ENCODE measurements around the gene PPP4R2. TPM values are rescaled to one million over a fixed set of nuclear protein-coding genes. Genes with fewer than 3 reads are reported as not detected.

Gene PPP4R2
- total and polyA plus RNA-seq, 2 experiments from 2014 or later = 51.0 to 91.4 TPM

GRCh38 chr3:73086071-73086494, 89.5 kb downstream of the PPP4R2 start:
- Histone ChIP-seq H3K79me2 (no peaks in the 10 kb centered on the region), H3K9me3 (ENCODE audit: low read depth) (no peaks in the 10 kb centered on the region), H4K20me1 (ENCODE audit: insufficient read depth, poor library complexity, severe bottlenecking) (no peaks in the 10 kb centered on the region), H3K27me3 (no peaks in the 10 kb centered on the region), H2AFZ (no peak overlapping the region), H3K4me3 (no peak overlapping the region), H3K4me2 (no peak overlapping the region), H3K27ac (no peak overlapping the region), H3K9me2 (replicated peaks; ENCODE audit: insufficient read depth) (no peaks in the 10 kb centered on the region), H3K4me1 (ENCODE audit: insufficient read depth) (no peaks in the 10 kb centered on the region), H3K36me3 (replicated peaks; ENCODE audit: insufficient read depth, low read depth) (no peaks in the 10 kb centered on the region)
- 23% methylated on average over 8 of the region's 8 CpGs for WGBS (ENCODE audit: low lambda C conversion rate, missing lambda C conversion rate)
- TF ChIP-seq CTCF (IDR thresholded peaks at IDR 0.05; ENCODE audit: poor library complexity) (peak; percentile 87), EZH2phosphoT487 (IDR thresholded peaks at IDR 0.05; ENCODE audit: low read depth, severe bottlenecking, unreplicated experiment) (no peak), EZH2 (IDR thresholded peaks at IDR 0.05; ENCODE audit: borderline replicate concordance) (no peak)
- peak; percentile 60 for DNase-seq (ENCODE audit: low spot score)

GRCh38 chr3:73094129-73094528, 97.5 kb downstream of the PPP4R2 start:
- TF ChIP-seq EZH2 (IDR thresholded peaks at IDR 0.05; ENCODE audit: borderline replicate concordance) (no peak), EZH2phosphoT487 (IDR thresholded peaks at IDR 0.05; ENCODE audit: low read depth, severe bottlenecking, unreplicated experiment) (no peak), CTCF (IDR thresholded peaks at IDR 0.05; ENCODE audit: poor library complexity) (no peak)
- Histone ChIP-seq H3K4me2 (no peak overlapping the region), H2AFZ (no peak overlapping the region), H3K27ac (no peak overlapping the region), H4K20me1 (ENCODE audit: insufficient read depth, poor library complexity, severe bottlenecking) (no peaks in the 10 kb centered on the region), H3K27me3 (no peaks in the 10 kb centered on the region), H3K79me2 (no peaks in the 10 kb centered on the region), H3K4me1 (ENCODE audit: insufficient read depth) (no peaks in the 10 kb centered on the region), H3K36me3 (replicated peaks; ENCODE audit: insufficient read depth, low read depth) (no peaks in the 10 kb centered on the region), H3K9me2 (replicated peaks; ENCODE audit: insufficient read depth) (no peaks in the 10 kb centered on the region), H3K4me3 (no peak overlapping the region), H3K9me3 (ENCODE audit: low read depth) (no peaks in the 10 kb centered on the region)
- no peak for DNase-seq (ENCODE audit: low spot score)
- WGBS (ENCODE audit: low lambda C conversion rate, missing lambda C conversion rate) = 88% methylated on average over 6 of the region's 6 CpGs

GRCh38 chr3:73094951-73095350, 98.3 kb downstream of the PPP4R2 start:
- TF ChIP-seq CTCF (IDR thresholded peaks at IDR 0.05; ENCODE audit: poor library complexity) (no peak), EZH2 (IDR thresholded peaks at IDR 0.05; ENCODE audit: borderline replicate concordance) (no peak), EZH2phosphoT487 (IDR thresholded peaks at IDR 0.05; ENCODE audit: low read depth, severe bottlenecking, unreplicated experiment) (no peak)
- peak overlapping the region; percentile 49 for H3K4me2 ChIP-seq
- no peaks in the 10 kb centered on the region for H3K79me2 ChIP-seq
- no peaks in the 10 kb centered on the region for H3K4me1 ChIP-seq (ENCODE audit: insufficient read depth)
- peak; percentile 23 for DNase-seq (ENCODE audit: low spot score)
- WGBS (ENCODE audit: low lambda C conversion rate, missing lambda C conversion rate) = 47% methylated on average over 12 of the region's 12 CpGs
- H3K36me3 ChIP-seq (replicated peaks; ENCODE audit: insufficient read depth, low read depth) = no peaks in the 10 kb centered on the region
- H3K9me2 ChIP-seq (replicated peaks; ENCODE audit: insufficient read depth) = no peaks in the 10 kb centered on the region
- H3K9me3 ChIP-seq (ENCODE audit: low read depth) = no peaks in the 10 kb centered on the region
- no peak overlapping the region for H3K27ac ChIP-seq
- H2AFZ ChIP-seq = no peak overlapping the region
- no peak overlapping the region for H3K4me3 ChIP-seq
- H4K20me1 ChIP-seq (ENCODE audit: insufficient read depth, poor library complexity, severe bottlenecking) = no peaks in the 10 kb centered on the region
- no peaks in the 10 kb centered on the region for H3K27me3 ChIP-seq

GRCh38 chr3:73096169-73096568, 99.6 kb downstream of the PPP4R2 start:
- no peaks in the 10 kb centered on the region for H3K4me1 ChIP-seq (ENCODE audit: insufficient read depth)
- no peaks in the 10 kb centered on the region for H4K20me1 ChIP-seq (ENCODE audit: insufficient read depth, poor library complexity, severe bottlenecking)
- no peak for TF ChIP-seq EZH2phosphoT487 (IDR thresholded peaks at IDR 0.05; ENCODE audit: low read depth, severe bottlenecking, unreplicated experiment)
- TF ChIP-seq CTCF (IDR thresholded peaks at IDR 0.05; ENCODE audit: poor library complexity) = no peak
- TF ChIP-seq EZH2 (IDR thresholded peaks at IDR 0.05; ENCODE audit: borderline replicate concordance) = no peak
- H3K9me3 ChIP-seq (ENCODE audit: low read depth) = no peaks in the 10 kb centered on the region
- no peaks in the 10 kb centered on the region for H3K79me2 ChIP-seq
- no peaks in the 10 kb centered on the region for H3K36me3 ChIP-seq (replicated peaks; ENCODE audit: insufficient read depth, low read depth)
- no peak overlapping the region for H3K4me3 ChIP-seq
- H3K27me3 ChIP-seq = no peaks in the 10 kb centered on the region
- no peak overlapping the region for H3K4me2 ChIP-seq
- no peak overlapping the region for H2AFZ ChIP-seq
- no peaks in the 10 kb centered on the region for H3K9me2 ChIP-seq (replicated peaks; ENCODE audit: insufficient read depth)
- no peak for DNase-seq (ENCODE audit: low spot score)
- 96% methylated on average over 2 of the region's 2 CpGs for WGBS (ENCODE audit: low lambda C conversion rate, missing lambda C conversion rate)
- no peak overlapping the region for H3K27ac ChIP-seq

Data from hepatocyte (in vitro differentiated cells).